Kidney capillary endothelial cell (primary cell): ENCODE data around the gene CEP350.
A peak's percentile ranks its signal among the peaks of the same experiment; 100 is the strongest.
"Not testable (repeated sequence)": the region's sequence is repeated elsewhere in the genome, so short reads cannot be mapped to it uniquely, and the experiment has no call there.

Source experiments
- DNase-seq: peaks from one replicate; pipeline ENCODE4 v3.0.0-alpha.2; 2018; ENCODE audit warnings: low spot score

Gene CEP350

GRCh38 chr1:179939941-179940340 is 14.7 kb upstream of the CEP350 start:
- no peak for DNase-seq

- DNase-seq = no peak
Observed at GRCh38 chr1:179941454-179941853, 13.2 kb upstream of the CEP350 start.

GRCh38 chr1:179950651-179951050 is 4.0 kb upstream of the CEP350 start:
- no peak for DNase-seq

GRCh38 chr1:179951383-179952144 is 3.0 kb upstream of the CEP350 start:
- DNase-seq = no peak

- DNase-seq = no peak
Observed at GRCh38 chr1:179952186-179952585, 2.4 kb upstream of the CEP350 start.

- peak; percentile 38 for DNase-seq
Observed at GRCh38 chr1:179953974-179954492, 577 bp upstream of the CEP350 start.

GRCh38 chr1:179955287-179955680 is 674 bp downstream of the CEP350 start:
- DNase-seq = peak; percentile 24

GRCh38 chr1:179955731-179956130 is 1.1 kb downstream of the CEP350 start:
- DNase-seq = no peak

- no peak for DNase-seq
Observed at GRCh38 chr1:179958359-179958758, 3.7 kb downstream of the CEP350 start.

- DNase-seq = not testable (repeated sequence)
Observed at GRCh38 chr1:179962168-179962567, 7.6 kb downstream of the CEP350 start.

GRCh38 chr1:179966551-179966950 is 11.9 kb downstream of the CEP350 start:
- no peak for DNase-seq

- DNase-seq = no peak
Observed at GRCh38 chr1:179968284-179968993, 13.8 kb downstream of the CEP350 start.

GRCh38 chr1:179968994-179969919 is 14.6 kb downstream of the CEP350 start:
- no peak for DNase-seq

- DNase-seq = no peak
Observed at GRCh38 chr1:179969962-179970361, 15.4 kb downstream of the CEP350 start.

- no peak for DNase-seq
Observed at GRCh38 chr1:179971563-179972496, 17.2 kb downstream of the CEP350 start.

GRCh38 chr1:179973198-179974110 is 18.8 kb downstream of the CEP350 start:
- DNase-seq = no peak

- no peak for DNase-seq
Observed at GRCh38 chr1:179976970-179977651, 22.5 kb downstream of the CEP350 start.

- DNase-seq = no peak
Observed at GRCh38 chr1:179978199-179979079, 23.8 kb downstream of the CEP350 start.
